GM23338 (cell line): ENCODE measurements around the gene MRTFA. TPM values are rescaled to one million over a fixed set of nuclear protein-coding genes. Genes with fewer than 3 reads are reported as not detected.

Source experiments
- ATAC-seq: fragments of 200-7000 bp; cut with Tn5 transposase; 3 replicates; pipeline ENCODE4 v1.9.1; 2020
- DNase-seq: peaks from one replicate; pipeline ENCODE4 v3.0.0-alpha.2; 2015; ENCODE audit warnings: low spot score
- H2AFZ ChIP-seq: fragments of 200-600 bp; sonication (generic); 2 replicates; pipeline ENCODE4 v1.8.0; 2016; ENCODE audit warnings: antibody characterized with exemption, mild to moderate bottlenecking, moderate library complexity
- H3F3A ChIP-seq: fragments of 200-600 bp; sonication (generic); replicated peaks from 2 replicates; pipeline ENCODE4 v1.8.0; 2017; ENCODE audit warnings: antibody characterized with exemption, mixed run types, low read depth
- H3K27ac ChIP-seq: fragments of 200-600 bp; sonication (generic); 2 replicates; pipeline ENCODE4 v1.6.1; 2016; ENCODE audit warnings: low read depth
- H3K27me3 ChIP-seq: fragments of 200-600 bp; sonication (generic); 2 replicates; pipeline ENCODE4 v1.8.0; 2016; ENCODE audit warnings: mild to moderate bottlenecking, mixed run types, moderate library complexity; ENCODE audit not compliant: insufficient read depth
- H3K36me3 ChIP-seq: fragments of 200-600 bp; sonication (generic); 2 replicates; pipeline ENCODE4 v1.8.0; 2016; ENCODE audit warnings: mild to moderate bottlenecking; ENCODE audit not compliant: insufficient read depth
- H3K4me1 ChIP-seq: fragments of 200-600 bp; sonication (generic); 2 replicates; pipeline ENCODE4 v1.8.0; 2016; ENCODE audit warnings: mild to moderate bottlenecking, moderate library complexity; ENCODE audit not compliant: insufficient read depth
- H3K4me2 ChIP-seq: fragments of 200-600 bp; sonication (generic); 2 replicates; pipeline ENCODE4 v1.7.1; 2017; ENCODE audit warnings: mixed run types
- H3K4me3 ChIP-seq: fragments of 200-600 bp; sonication (generic); 2 replicates; pipeline ENCODE4 v1.6.1; 2016; ENCODE audit warnings: mixed run types
- H3K79me2 ChIP-seq: fragments of 200-600 bp; sonication (generic); replicated peaks from 2 replicates; pipeline ENCODE4 v1.8.0; 2017; ENCODE audit warnings: mild to moderate bottlenecking; ENCODE audit not compliant: insufficient read depth
- H3K9me2 ChIP-seq: fragments of 200-600 bp; sonication (generic); 2 replicates; pipeline ENCODE4 v1.8.0; 2017; ENCODE audit not compliant: insufficient read depth
- H4K20me1 ChIP-seq: fragments of 200-600 bp; sonication (generic); replicated peaks from 2 replicates; pipeline ENCODE4 v1.8.0; 2017; ENCODE audit warnings: mild to moderate bottlenecking; ENCODE audit not compliant: insufficient read depth
- H3K27ac Mint-ChIP-seq: 2 replicates; pipeline ENCODE4 v1.8.0; 2020; ENCODE audit warnings: inconsistent platforms, mild to moderate bottlenecking, moderate library complexity, mixed read lengths
- H3K27me3 Mint-ChIP-seq: 3 replicates; pipeline ENCODE4 v1.8.0; 2022; ENCODE audit warnings: low read depth, mild to moderate bottlenecking, moderate library complexity, mixed read lengths, inconsistent platforms; ENCODE audit not compliant: insufficient read depth, poor library complexity
- H3K36me3 Mint-ChIP-seq: 3 replicates; pipeline ENCODE4 v1.8.0; 2021; ENCODE audit warnings: low read depth, mild to moderate bottlenecking, inconsistent platforms, moderate library complexity, mixed read lengths
- H3K4me1 Mint-ChIP-seq: 3 replicates; pipeline ENCODE4 v1.8.0; 2020; ENCODE audit warnings: mild to moderate bottlenecking, inconsistent platforms, mixed read lengths
- H3K4me3 Mint-ChIP-seq: 3 replicates; pipeline ENCODE4 v1.8.0; 2021; ENCODE audit warnings: moderate library complexity, mild to moderate bottlenecking, inconsistent platforms, mixed read lengths
- H3K9me3 Mint-ChIP-seq: 3 replicates; pipeline ENCODE4 v1.8.0; 2020; ENCODE audit warnings: moderate library complexity, mild to moderate bottlenecking, inconsistent platforms, mixed read lengths
- CREB1 ChIP-seq: fragments of 250-450 bp; sonication (Bioruptor Pico); IDR thresholded peaks from 2 replicates; pipeline ENCODE4 v1.5.0; 2020; ENCODE audit warnings: low read depth, mild to moderate bottlenecking, moderate library complexity
- CTCF ChIP-seq, 2 experiments: fragments of 200-600 bp in 1 of 2; sonication (generic) in 1 of 2; conservative IDR thresholded peaks; 2 replicates each; pipeline versions ENCODE4 v1.5.1 to v1.6.1; 2016 to 2017; ENCODE audit warnings: antibody characterized with exemption in 2 of 2, low read depth in 2 of 2, mild to moderate bottlenecking in 2 of 2, moderate library complexity in 1 of 2
- ETS1 ChIP-seq: IDR thresholded peaks from 2 replicates; pipeline ENCODE4 v1.6.1; 2016; ENCODE audit warnings: antibody characterized with exemption
- EZH2 ChIP-seq: fragments of 200-600 bp; sonication (generic); IDR thresholded peaks from one replicate; pipeline ENCODE4 v1.8.0; 2017; ENCODE audit warnings: antibody characterized with exemption, mild to moderate bottlenecking, low read depth; ENCODE audit not compliant: unreplicated experiment
- EZH2phosphoT487 ChIP-seq: fragments of 200-600 bp; sonication (generic); IDR thresholded peaks from one replicate; pipeline ENCODE4 v1.8.1; 2018; ENCODE audit warnings: antibody characterized with exemption; ENCODE audit not compliant: unreplicated experiment
- JUNB ChIP-seq: IDR thresholded peaks from one replicate; pipeline ENCODE4 v1.6.1; 2016; ENCODE audit warnings: antibody characterized with exemption; ENCODE audit not compliant: unreplicated experiment
- NANOG ChIP-seq: IDR thresholded peaks from 2 replicates; pipeline ENCODE4 v1.6.1; 2016; ENCODE audit warnings: antibody characterized with exemption, borderline replicate concordance
- POLR2AphosphoS5 ChIP-seq: IDR thresholded peaks from 2 replicates; pipeline ENCODE4 v1.6.1; 2016; ENCODE audit warnings: antibody characterized with exemption, low read depth
- REST ChIP-seq: IDR thresholded peaks from one replicate; pipeline ENCODE4 v1.6.1; 2018; ENCODE audit warnings: antibody characterized with exemption; ENCODE audit not compliant: unreplicated experiment
- STAT1 ChIP-seq: IDR thresholded peaks from one replicate; pipeline ENCODE4 v1.6.1; 2016; ENCODE audit warnings: antibody characterized with exemption; ENCODE audit not compliant: unreplicated experiment
- ZNF114 ChIP-seq: fragments of 250-450 bp; sonication (Bioruptor Pico); IDR thresholded peaks from 2 replicates; pipeline ENCODE4 v1.5.0; 2020; ENCODE audit warnings: mild to moderate bottlenecking, moderate library complexity
- ZNF331 ChIP-seq: fragments of 250-450 bp; sonication (Bioruptor Pico); IDR thresholded peaks from 2 replicates; pipeline ENCODE4 v1.5.0; 2020; ENCODE audit warnings: low read depth, mild to moderate bottlenecking, moderate library complexity
- polyA plus RNA-seq: library from polyadenylated mRNA; unstranded; fragments of >200 nt; fragmentation: Nextera tagmentation; extraction: Ambion mirVana; gene quantifications from 2 replicates; pipeline ENCODE4 v1.2.1, GENCODE V29; 2016
- total RNA-seq: library from RNA; depleted of rRNA; stranded (reverse); fragments of >200 nt; shearing (Covaris generic); gene quantifications from 2 replicates; pipeline ENCODE4 v1.2.3, GENCODE V29; 2014

MRTFA gene
- total and polyA plus RNA-seq, 2 experiments from 2014 or later, result 18.1 to 92.4 TPM

- TF ChIP-seq REST (no peak), CTCF (conservative IDR thresholded peaks at IDR 0.05; ENCODE audit: low read depth in 2 of 2) (no peak), EZH2 (no peak), ZNF331 (CRISPR knock-in tag) (no peak), EZH2phosphoT487 (no peak)
Observed at GRCh38 chr22:40387746-40388145, 248.8 kb downstream of the MRTFA start (continued).

- no peak overlapping the region for H3K27ac Mint-ChIP-seq
- H3F3A ChIP-seq, result 0 out of 2 replicates have a peak, but pooled peaks cover 3% of the 10 kb centered on the region
- H3K4me2 ChIP-seq, result no peak overlapping the region
- no peak for DNase-seq
- no peaks in the 10 kb centered on the region for H3K9me2 ChIP-seq
- no peaks in the 10 kb centered on the region for H3K4me1 ChIP-seq
- H3K36me3 Mint-ChIP-seq, result peaks cover 3% of the 10 kb centered on the region; the same call in 2 of the 3 replicates
- H3K27ac ChIP-seq, result no peak overlapping the region
- no peak overlapping the region for H2AFZ ChIP-seq
- no peak overlapping the region for H3K4me3 ChIP-seq
- H3K27me3 Mint-ChIP-seq, result no peaks in the 10 kb centered on the region
- no peak overlapping the region for H3K4me3 Mint-ChIP-seq
- no peaks in the 10 kb centered on the region for H3K4me1 Mint-ChIP-seq
- H3K79me2 ChIP-seq, result peaks cover 9% of the 10 kb centered on the region; the same call in 1 of the 2 replicates
- H3K27me3 ChIP-seq, result no peaks in the 10 kb centered on the region
- H3K9me3 Mint-ChIP-seq, result no peaks in the 10 kb centered on the region
- H3K36me3 ChIP-seq, result no peaks in the 10 kb centered on the region
- no peak for ATAC-seq
- H4K20me1 ChIP-seq, result peaks cover 7% of the 10 kb centered on the region
- no peak for TF ChIP-seq REST
- no peak for TF ChIP-seq ETS1
- TF ChIP-seq EZH2phosphoT487, result no peak
- no peak for TF ChIP-seq NANOG
- no peak for TF ChIP-seq JUNB
- no peak for TF ChIP-seq POLR2AphosphoS5
- no peak for TF ChIP-seq CREB1
- no peak for TF ChIP-seq STAT1
- TF ChIP-seq ZNF114 (CRISPR knock-in tag), result no peak
- no peak for TF ChIP-seq EZH2
- TF ChIP-seq CTCF (conservative IDR thresholded peaks at IDR 0.05; ENCODE audit: low read depth in 2 of 2), result no peak
Observed at GRCh38 chr22:40385036-40385782, 251.3 kb downstream of the MRTFA start.
